ENCODE data around the gene TFCP2L1.

Gene TFCP2L1

GRCh38 chr2:121241466-121241865 lies 43.5 kb downstream of the TFCP2L1 start:
- POLR2A ChIA-PET = no interaction called here
- TF ChIP-seq ZNF384 (IDR thresholded peaks at IDR 0.05) = no peak
- no peak for TF ChIP-seq SUZ12 (IDR thresholded peaks at IDR 0.05)
- no peak for TF ChIP-seq FOXM1 (IDR thresholded peaks at IDR 0.05; ENCODE audit: borderline replicate concordance)
- DNase-seq (ENCODE audit: extremely low spot score) = no peak
- CTCF ChIA-PET = no interaction called here

- CTCF ChIA-PET = no interaction called here
- DNase-seq (ENCODE audit: extremely low spot score) = no peak
- TF ChIP-seq L3MBTL2 (conservative IDR thresholded peaks at IDR 0.05) = no peak
- TF ChIP-seq FOXM1 (IDR thresholded peaks at IDR 0.05; ENCODE audit: borderline replicate concordance) = no peak
- TF ChIP-seq ELF4 (IDR thresholded peaks at IDR 0.05) = no peak
- TF ChIP-seq HDGF (IDR thresholded peaks at IDR 0.05; ENCODE audit: borderline replicate concordance) = no peak
- TF ChIP-seq ARNT (IDR thresholded peaks at IDR 0.05) = no peak
- no peak for TF ChIP-seq FOXA1 (IDR thresholded peaks at IDR 0.05)
- POLR2A ChIA-PET = no interaction called here
Observed at GRCh38 chr2:121240436-121240835, 44.6 kb downstream of the TFCP2L1 start.

- no peak for DNase-seq (ENCODE audit: extremely low spot score)
- no peak for TF ChIP-seq SP1 (IDR thresholded peaks at IDR 0.05)
- TF ChIP-seq ZNF384 (IDR thresholded peaks at IDR 0.05) = no peak
- no peak for TF ChIP-seq ARNT (IDR thresholded peaks at IDR 0.05)
- TF ChIP-seq L3MBTL2 (conservative IDR thresholded peaks at IDR 0.05) = no peak
- TF ChIP-seq TARDBP (IDR thresholded peaks at IDR 0.05) = no peak
- no peak for TF ChIP-seq FOXM1 (IDR thresholded peaks at IDR 0.05; ENCODE audit: borderline replicate concordance)
- no peak for TF ChIP-seq CTBP1 (IDR thresholded peaks at IDR 0.05; ENCODE audit: borderline replicate concordance)
- no peak for TF ChIP-seq SUZ12 (IDR thresholded peaks at IDR 0.05)
- TF ChIP-seq FOXK2 (IDR thresholded peaks at IDR 0.05) = no peak
- no peak for TF ChIP-seq PKNOX1 (IDR thresholded peaks at IDR 0.05)
- no peak for TF ChIP-seq NFRKB (IDR thresholded peaks at IDR 0.05)
- TF ChIP-seq LEF1 (IDR thresholded peaks at IDR 0.05; ENCODE audit: borderline replicate concordance) = no peak
- TF ChIP-seq HDGF (IDR thresholded peaks at IDR 0.05; ENCODE audit: borderline replicate concordance) = no peak
- no peak for TF ChIP-seq FOXA1 (IDR thresholded peaks at IDR 0.05)
- no peak for TF ChIP-seq BHLHE40 (IDR thresholded peaks at IDR 0.05; ENCODE audit: borderline replicate concordance)
- TF ChIP-seq ELF4 (IDR thresholded peaks at IDR 0.05) = no peak
- ChIA-PET CTCF (no interaction called here), POLR2A (no interaction called here)
Observed at GRCh38 chr2:121239969-121240368, 45.0 kb downstream of the TFCP2L1 start.

- CTCF ChIA-PET = no interaction called here
- no peak for TF ChIP-seq BHLHE40 (IDR thresholded peaks at IDR 0.05; ENCODE audit: borderline replicate concordance)
- TF ChIP-seq L3MBTL2 (conservative IDR thresholded peaks at IDR 0.05) = no peak
- no peak for TF ChIP-seq HDGF (IDR thresholded peaks at IDR 0.05; ENCODE audit: borderline replicate concordance)
- TF ChIP-seq ELF4 (IDR thresholded peaks at IDR 0.05) = no peak
- no peak for DNase-seq (ENCODE audit: extremely low spot score)
- POLR2A ChIA-PET = interaction anchor here (1.0 kb wide), 1 partner anchor 8 kb away, joined by 3 read pairs; no protein-coding TSS in a partner anchor
Observed at GRCh38 chr2:121239471-121239870, 45.5 kb downstream of the TFCP2L1 start.

- TF ChIP-seq PKNOX1 (IDR thresholded peaks at IDR 0.05) (no peak), BHLHE40 (IDR thresholded peaks at IDR 0.05; ENCODE audit: borderline replicate concordance) (no peak), NFRKB (IDR thresholded peaks at IDR 0.05) (no peak), ARNT (IDR thresholded peaks at IDR 0.05) (no peak), SUZ12 (IDR thresholded peaks at IDR 0.05) (no peak), SP1 (IDR thresholded peaks at IDR 0.05) (no peak), FOXM1 (IDR thresholded peaks at IDR 0.05; ENCODE audit: borderline replicate concordance) (no peak), LEF1 (IDR thresholded peaks at IDR 0.05; ENCODE audit: borderline replicate concordance) (no peak), FOXA1 (IDR thresholded peaks at IDR 0.05) (no peak), FOXK2 (IDR thresholded peaks at IDR 0.05) (no peak), L3MBTL2 (conservative IDR thresholded peaks at IDR 0.05) (no peak), ZNF384 (IDR thresholded peaks at IDR 0.05) (no peak), TARDBP (IDR thresholded peaks at IDR 0.05) (no peak), HDGF (IDR thresholded peaks at IDR 0.05; ENCODE audit: borderline replicate concordance) (no peak), CTBP1 (IDR thresholded peaks at IDR 0.05; ENCODE audit: borderline replicate concordance) (no peak), ELF4 (IDR thresholded peaks at IDR 0.05) (no peak)
- ChIA-PET CTCF (no interaction called here), POLR2A (interaction anchor here (1.0 kb wide), 1 partner anchor 9 kb away, joined by 3 read pairs; no protein-coding TSS in a partner anchor)
- no peak for DNase-seq (ENCODE audit: extremely low spot score)
Observed at GRCh38 chr2:121238828-121239227, 46.2 kb downstream of the TFCP2L1 start.

- TF ChIP-seq SP1 (IDR thresholded peaks at IDR 0.05) (no peak), NFRKB (IDR thresholded peaks at IDR 0.05) (no peak), PKNOX1 (IDR thresholded peaks at IDR 0.05) (no peak), ARNT (IDR thresholded peaks at IDR 0.05) (no peak), FOXK2 (IDR thresholded peaks at IDR 0.05) (no peak), HDGF (IDR thresholded peaks at IDR 0.05; ENCODE audit: borderline replicate concordance) (no peak), L3MBTL2 (conservative IDR thresholded peaks at IDR 0.05) (no peak), FOXM1 (IDR thresholded peaks at IDR 0.05; ENCODE audit: borderline replicate concordance) (no peak), LEF1 (IDR thresholded peaks at IDR 0.05; ENCODE audit: borderline replicate concordance) (no peak), CTBP1 (IDR thresholded peaks at IDR 0.05; ENCODE audit: borderline replicate concordance) (no peak), SUZ12 (IDR thresholded peaks at IDR 0.05) (no peak), FOXA1 (IDR thresholded peaks at IDR 0.05) (no peak), ZNF384 (IDR thresholded peaks at IDR 0.05) (no peak), ELF4 (IDR thresholded peaks at IDR 0.05) (no peak), BHLHE40 (IDR thresholded peaks at IDR 0.05; ENCODE audit: borderline replicate concordance) (no peak), TARDBP (IDR thresholded peaks at IDR 0.05) (no peak)
- ChIA-PET POLR2A (no interaction called here), CTCF (no interaction called here)
- no peak for DNase-seq (ENCODE audit: extremely low spot score)
Observed at GRCh38 chr2:121237980-121238665, 46.9 kb downstream of the TFCP2L1 start.
